Measurements from ENCODE around the gene TEX101.

TEX101 gene

DNA sequence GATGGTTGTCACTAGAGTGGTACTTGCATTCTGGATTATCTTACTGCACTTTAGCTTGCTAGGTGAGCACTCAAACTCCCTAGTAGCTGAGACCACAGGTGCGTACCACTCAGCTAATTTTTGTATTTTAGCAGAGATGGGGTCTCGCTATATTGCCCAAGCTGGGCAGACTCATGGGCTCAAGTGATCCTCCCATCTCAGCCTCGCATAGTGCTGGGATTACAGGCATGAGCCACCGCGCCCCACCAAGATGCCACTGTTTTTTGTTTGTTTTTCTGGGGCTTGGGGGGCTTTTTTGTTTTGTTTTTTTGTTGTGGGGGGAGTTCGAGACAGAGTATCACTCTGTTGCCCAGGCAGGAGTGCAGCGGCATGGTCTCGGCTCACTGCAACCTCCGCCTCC lies 33.0 kb downstream of the TEX101 start:
- no peak for DNase-seq (ENCODE audit: low read depth)

- no peak for DNase-seq (ENCODE audit: low read depth)
These were observed 35.9 kb downstream of the TEX101 start for GRCh38 chr19:43450545-43450997.

DNA sequence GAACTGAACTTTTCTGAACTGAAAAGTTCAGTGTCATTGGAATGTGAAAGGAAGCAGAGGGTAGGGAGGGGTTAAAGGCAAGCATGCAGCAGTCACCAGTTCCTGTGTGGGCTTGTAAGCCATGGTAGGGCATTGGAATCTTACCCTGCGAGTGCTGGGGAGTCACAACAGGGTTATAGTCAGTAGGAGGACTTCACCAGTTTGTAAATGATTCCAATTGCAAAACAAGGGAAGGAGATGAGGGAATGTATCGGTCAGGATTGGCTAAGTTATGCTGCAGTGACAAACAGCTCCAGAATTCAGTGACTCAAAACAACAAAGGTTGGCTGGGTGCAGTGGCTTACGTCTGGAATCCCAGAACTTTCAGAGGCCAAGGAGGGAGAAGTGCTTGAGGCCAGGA lies 37.9 kb downstream of the TEX101 start:
- DNase-seq (ENCODE audit: low read depth): no peak

- no peak for DNase-seq (ENCODE audit: low read depth)
These were observed 39.3 kb downstream of the TEX101 start for GRCh38 chr19:43454031-43454430.

- no peak for DNase-seq (ENCODE audit: low read depth)
These were observed 40.8 kb downstream of the TEX101 start for GRCh38 chr19:43455321-43456113.

- DNase-seq (ENCODE audit: low read depth): no peak
These were observed 43.1 kb downstream of the TEX101 start for GRCh38 chr19:43457809-43458208.

- DNase-seq (ENCODE audit: low read depth): no peak
These were observed 45.8 kb downstream of the TEX101 start for GRCh38 chr19:43460362-43461016.

DNA sequence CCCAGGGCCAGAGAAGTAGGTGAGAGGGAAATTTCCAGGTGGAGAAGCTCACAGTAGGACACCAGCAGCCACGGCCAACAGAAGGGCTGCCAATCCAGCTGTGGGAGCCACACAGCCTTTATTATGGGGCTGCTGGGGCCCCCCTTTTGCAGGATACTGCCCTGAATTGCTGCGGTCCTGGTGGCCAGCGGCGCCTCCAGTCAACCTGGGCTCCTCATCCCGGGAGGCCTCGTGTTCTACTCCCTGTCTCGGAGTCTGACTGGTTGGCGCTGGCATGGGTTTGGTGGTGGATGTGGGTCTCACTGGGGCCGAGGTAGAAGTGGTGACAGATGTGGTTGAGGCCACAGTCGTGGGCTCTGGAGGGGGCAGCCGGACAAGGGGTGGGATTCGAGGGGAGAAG lies 46.6 kb downstream of the TEX101 start:
- DNase-seq (ENCODE audit: low read depth): no peak

GRCh38 chr19:43462383-43462782 lies 47.7 kb downstream of the TEX101 start:
- no peak for DNase-seq (ENCODE audit: low read depth)

- DNase-seq (ENCODE audit: low read depth): no peak
These were observed 48.2 kb downstream of the TEX101 start for GRCh38 chr19:43462785-43463380.

DNA sequence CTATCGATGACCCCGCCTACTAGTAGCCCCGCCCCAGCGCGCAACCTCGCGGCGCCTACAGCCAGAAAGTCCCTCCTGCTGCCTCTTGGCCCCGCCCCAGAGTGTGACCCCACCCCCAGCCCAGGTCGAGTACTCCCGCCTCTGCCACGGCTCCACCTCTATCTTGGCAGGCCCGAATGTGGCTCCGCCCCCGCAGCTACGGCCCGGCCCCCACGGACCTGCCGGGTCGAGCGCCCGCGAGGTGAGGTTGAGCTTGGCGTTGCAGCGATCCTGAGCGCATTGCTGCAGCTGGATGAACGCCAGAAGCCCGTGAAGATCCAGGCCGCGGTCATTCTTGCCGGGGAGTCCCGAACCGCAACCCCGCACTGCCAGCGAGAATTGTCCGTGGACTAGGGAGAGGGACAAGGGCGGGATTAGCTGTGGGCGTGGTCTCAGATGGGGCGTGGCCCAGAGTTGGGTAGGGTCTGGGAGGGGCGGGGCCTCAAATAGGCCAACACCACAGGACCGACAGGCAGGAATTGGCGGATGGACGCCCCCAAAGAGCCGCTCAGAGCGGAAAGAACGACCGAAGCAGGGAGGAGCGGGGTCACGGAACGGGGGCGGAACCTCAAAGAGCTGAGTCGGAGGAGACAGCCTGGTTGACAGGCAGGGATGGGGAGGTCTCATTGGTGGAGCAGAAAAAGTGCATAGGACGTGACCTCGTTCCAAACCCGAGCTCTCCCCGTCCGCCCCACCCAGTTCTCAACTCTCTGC lies 48.9 kb downstream of the TEX101 start:
- DNase-seq (ENCODE audit: low read depth): peak; percentile 98

DNA sequence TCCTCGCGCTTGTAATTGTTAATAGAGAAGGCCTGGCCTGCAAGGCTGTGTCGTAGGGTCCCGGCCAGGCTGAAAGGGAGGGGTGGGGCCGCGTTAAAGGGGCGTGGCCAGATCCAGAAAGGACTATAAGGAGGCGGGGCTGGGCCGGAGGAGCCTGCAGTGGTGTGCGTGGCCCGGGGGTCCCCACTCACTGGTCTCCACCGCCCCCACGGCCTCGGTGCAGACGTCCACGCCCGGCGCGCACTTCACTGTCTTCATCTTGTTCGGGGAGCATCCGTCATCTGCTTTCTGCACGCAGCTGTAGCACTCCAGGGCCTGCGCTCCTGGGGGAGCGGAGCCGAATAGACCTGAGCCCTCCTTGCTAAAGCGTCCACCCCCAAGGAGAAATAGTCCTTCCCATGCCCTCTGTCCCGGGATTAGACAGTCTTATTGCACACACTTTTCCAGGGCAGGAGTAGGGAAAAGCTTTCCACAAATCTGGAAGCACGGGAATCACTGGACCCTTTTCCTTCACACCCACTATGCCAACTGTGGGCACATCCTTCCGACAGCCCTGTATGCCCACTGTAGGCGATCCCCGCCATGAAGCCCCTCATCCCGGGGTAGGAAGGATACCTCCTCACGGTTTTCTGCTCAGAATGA lies 49.6 kb downstream of the TEX101 start:
- DNase-seq (ENCODE audit: low read depth): no peak

DNA sequence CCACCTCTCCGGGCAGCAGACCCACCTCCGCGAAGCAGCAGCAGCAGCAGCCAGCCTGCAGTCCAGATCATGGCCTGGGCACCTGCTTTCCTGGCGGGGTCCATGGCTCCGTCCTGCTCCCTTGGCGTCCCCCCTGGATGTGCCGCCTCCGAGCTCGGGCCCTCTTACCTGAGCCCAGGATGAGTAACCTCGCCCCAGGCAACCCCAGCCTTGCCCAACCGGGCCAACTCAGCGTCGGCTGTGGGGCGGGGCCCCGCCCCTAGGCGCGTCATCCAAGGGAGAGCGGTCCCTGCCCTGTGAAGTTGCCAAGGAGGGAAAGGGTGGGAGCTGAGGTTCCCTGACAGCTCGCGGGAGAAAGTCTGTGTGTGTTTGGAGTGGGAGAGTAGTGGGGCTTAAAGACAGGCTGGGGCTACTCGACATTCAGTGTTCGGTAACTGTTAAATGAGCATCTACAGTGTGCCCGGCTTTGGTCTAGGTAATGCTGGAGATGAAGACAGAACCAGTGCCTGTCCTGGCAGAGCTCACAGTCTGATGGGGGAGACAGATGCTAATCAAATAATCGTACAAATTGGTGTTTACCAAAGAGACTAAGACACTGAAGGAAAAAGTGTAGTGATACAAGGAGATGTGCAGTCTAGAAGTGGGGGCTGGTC lies 50.9 kb downstream of the TEX101 start, which contains the start of gene LYPD3:
TSS of gene LYPD3 (minus strand) at position 141 of the 653 bp plus-strand sequence. CDS start at position 104, 37 bp downstream.
- no peak for DNase-seq (ENCODE audit: low read depth)

- DNase-seq (ENCODE audit: low read depth): no peak
These were observed 52.1 kb downstream of the TEX101 start for GRCh38 chr19:43466793-43467192.

- DNase-seq (ENCODE audit: low read depth): no peak
These were observed 52.6 kb downstream of the TEX101 start for GRCh38 chr19:43467276-43467675.

DNA sequence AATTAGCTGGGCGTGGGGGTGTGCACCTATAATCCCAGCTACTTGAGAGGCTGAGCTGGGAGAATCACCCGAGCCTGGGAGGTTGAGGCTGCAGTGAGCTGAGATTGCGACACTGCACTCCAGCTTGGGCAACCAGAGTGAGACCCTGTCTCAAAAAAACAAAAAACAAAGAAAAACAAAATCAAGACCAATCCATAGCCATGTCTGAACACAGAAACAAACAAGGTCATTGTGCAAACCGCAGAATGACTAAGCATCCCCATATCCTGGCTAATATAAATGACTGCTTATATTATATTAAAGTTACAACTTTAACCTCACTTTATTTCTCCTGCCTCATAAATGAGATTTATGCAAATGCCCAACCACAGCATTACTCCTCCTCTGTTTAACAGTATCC lies 53.0 kb downstream of the TEX101 start:
- no peak for DNase-seq (ENCODE audit: low read depth)
